HepG2 (cell line): ENCODE data around the gene NFE2.

Experiments used
- CHCHD3 ChIP-seq: sonication (generic); formaldehyde crosslinking; IDR thresholded peaks from 2 replicates; pipeline ENCODE4 v1.8.0; 2022; ENCODE audit warnings: mild to moderate bottlenecking, missing genetic modification reagents, moderate library complexity
- KDM2A ChIP-seq: sonication (generic); formaldehyde crosslinking; IDR thresholded peaks from 2 replicates; pipeline ENCODE4 v1.4.0; 2020; ENCODE audit warnings: low read depth, missing genetic modification reagents, borderline replicate concordance
- RAD21 ChIP-seq: fragments of 450-650 bp; formaldehyde crosslinking; IDR thresholded peaks from 2 replicates; pipeline ENCODE4 v1.5.0; 2020; ENCODE audit warnings: mild to moderate bottlenecking
- TRIM24 ChIP-seq: sonication (generic); formaldehyde crosslinking; IDR thresholded peaks from 2 replicates; pipeline ENCODE4 v1.8.0; 2022; ENCODE audit warnings: mild to moderate bottlenecking, missing genetic modification reagents
- ZNF337 ChIP-seq: sonication (generic); formaldehyde crosslinking; IDR thresholded peaks from 2 replicates; pipeline ENCODE4 v1.5.1; 2020; ENCODE audit warnings: missing genetic modification reagents, low read depth, mild to moderate bottlenecking, borderline replicate concordance
- ZNF430 ChIP-seq: sonication (generic); formaldehyde crosslinking; IDR thresholded peaks from 2 replicates; pipeline ENCODE4 v1.9.0; 2021; ENCODE audit warnings: mild to moderate bottlenecking, missing genetic modification reagents
- ZNF839 ChIP-seq: sonication (generic); formaldehyde crosslinking; IDR thresholded peaks from 2 replicates; pipeline ENCODE4 v1.4.0; 2020; ENCODE audit warnings: missing genetic modification reagents, mild to moderate bottlenecking, borderline replicate concordance

GRCh38 chr12:54337854-54338650 lies 37.2 kb upstream of the NFE2 start:
- TF ChIP-seq TRIM24 (CRISPR knock-in tag) = no peak
- TF ChIP-seq ZNF430 = no peak
- no peak for TF ChIP-seq ZNF839 (CRISPR knock-in tag)
- no peak for TF ChIP-seq ZNF337 (CRISPR knock-in tag)
- TF ChIP-seq CHCHD3 (CRISPR knock-in tag) = no peak
- no peak for TF ChIP-seq RAD21 (CRISPR knock-in tag)
- TF ChIP-seq KDM2A (CRISPR knock-in tag) = no peak
